Right lobe of liver (tissue), 6 donors: ENCODE measurements around the gene AXDND1. TPM values are rescaled to one million over a fixed set of nuclear protein-coding genes. Genes with fewer than 3 reads are reported as not detected.
A peak's percentile ranks its signal among the peaks of the same experiment; 100 is the strongest.

ENCODE experiments used
- ATAC-seq, 4 donors: fragments of 200-7000 bp; cut with Tn5 transposase; one replicate each; pipeline ENCODE4 v1.9.1; 2020; ENCODE audit warnings: mild to moderate bottlenecking in 4 of 4, moderate library complexity in 4 of 4
- DNase-seq, 3 donors: peaks; one replicate each; pipeline ENCODE4 v3.0.0-alpha.2; 2020
- H3K27ac ChIP-seq, 3 donors: fragments of 200-600 bp; one replicate each; pipeline ENCODE4 v1.8.0; 2022
- H3K27me3 ChIP-seq, 2 donors: fragments of 200-600 bp; one replicate each; pipeline ENCODE4 v1.8.0; 2022
- H3K36me3 ChIP-seq, 4 donors: fragments of 200-600 bp; sonication (generic) in 1 of 4; one replicate each; pipeline versions ENCODE4 v1.5.1 to v1.8.0; 2017 to 2022; ENCODE audit warnings: control low read depth in 1 of 4
- H3K4me1 ChIP-seq, 4 donors: fragments of 200-600 bp; sonication (generic) in 1 of 4; one replicate each; pipeline versions ENCODE4 v1.5.1 to v1.8.0; 2017 to 2022; ENCODE audit warnings: control low read depth in 1 of 4
- H3K4me3 ChIP-seq, 3 donors: fragments of 200-600 bp; one replicate each; pipeline ENCODE4 v1.8.0; 2022
- H3K9me3 ChIP-seq, 4 donors: fragments of 200-600 bp; sonication (generic) in 1 of 4; one replicate each; pipeline versions ENCODE4 v1.5.1 to v1.8.0; 2017 to 2022; ENCODE audit warnings: control low read depth in 1 of 4
- CTCF ChIP-seq, 4 donors: fragments of 200-600 bp in 3 of 4; fragments of 450-650 bp in 1 of 4; IDR thresholded peaks; one replicate each; pipeline versions ENCODE4 v1.5.1 to v1.8.0; 2016 to 2022; ENCODE audit warnings: antibody characterized with exemption in 4 of 4, mild to moderate bottlenecking in 2 of 4
- POLR2A ChIP-seq: fragments of 450-650 bp; IDR thresholded peaks from one replicate; pipeline ENCODE4 v1.6.1; 2017; ENCODE audit warnings: antibody characterized with exemption, mild to moderate bottlenecking
- WGBS: methylation state at CpG from one replicate; pipeline ENCODE4 v1.1.6; 2018; ENCODE audit warnings: low coverage, low lambda C conversion rate; ENCODE audit not compliant: insufficient coverage; ENCODE audit errors: missing lambda C conversion rate; 5-methylcytosine and 5-hydroxymethylcytosine counted together
- intact Hi-C, 2 donors: fragments of 100-400 bp; cut with DNase I; formaldehyde crosslinking; loops; one replicate each; pipeline versions ENCODE4 v1.11.2 to v1.14.1; 2022
- total RNA-seq, 6 experiments: library from RNA; depleted of rRNA in 2 of 6; stranded (reverse); fragments of >200 nt in 2 of 6; fragmentation: NEBNext Ultra II Directional in 3 of 6; extraction: Animal tissue kit (Norgen Biotek cat#: 25700) in 3 of 6; gene quantifications; one replicate each; pipeline versions ENCODE4 v1.1.0 to v1.2.4, GENCODE V29; 2016 to 2023
- donor health status: DM: no; HTN: yes; CAD: no.
- donor health status: DM: no; HTN: no; CAD: no.
- donor health status: DM: no; HTN: no; CAD: no.
- donor health status: DM: no; HTN: yes; CAD: no.
- donor health status: DM: no; HTN: yes; CAD: no.

The AXDND1 gene
- total RNA-seq, 6 experiments from 2014 or later = 0.09 TPM; not detected in 5

- Histone ChIP-seq H3K9me3 (no peaks in the 10 kb centered on the region), H3K27ac (no peak overlapping the region), H3K4me3 (peak overlapping the region in 1 of 3 donors; percentile 40), H3K4me1 (no peaks in the 10 kb centered on the region), H3K27me3 (peaks cover 0 to 8% of the 10 kb centered on the region in 2 donors), H3K36me3 (no peaks in the 10 kb centered on the region)
- TF ChIP-seq CTCF (IDR thresholded peaks at IDR 0.05) (peak in 3 of 4 donors; percentile 24 to 48 (median 36)), POLR2A (no peak)
- ATAC-seq (peak; percentile 56 to 85 (median 70)), DNase-seq (peak in 1 of 3 donors; percentile 35)
- whole genome bisulfite sequencing = 2% methylated on average over 18 of the region's 60 CpGs
- intact Hi-C loops = no loop called here
These were observed 220.5 kb downstream of the AXDND1 start for GRCh38 chr1:179586107-179586823.

- no peaks in the 10 kb centered on the region for H3K9me3 ChIP-seq
- ATAC-seq (no peak), DNase-seq (no peak)
- peaks cover 0 to 8% of the 10 kb centered on the region in 2 donors for H3K27me3 ChIP-seq
- no peak for TF ChIP-seq POLR2A
- 77% methylated on average over 5 of the region's 6 CpGs for WGBS
- no peaks in the 10 kb centered on the region for H3K36me3 ChIP-seq
- peaks cover 0 to 5% (median 0%) of the 10 kb centered on the region in 4 donors for H3K4me1 ChIP-seq
- intact Hi-C loops = no loop called here
- no peak overlapping the region for H3K27ac ChIP-seq
- H3K4me3 ChIP-seq = no peak overlapping the region
These were observed 221.6 kb downstream of the AXDND1 start for GRCh38 chr1:179587336-179587735.

- no peak for ATAC-seq
- no peaks in the 10 kb centered on the region for H3K9me3 ChIP-seq
- no CpG with 5 or more reads among the region's 18 CpGs for WGBS
- H3K36me3 ChIP-seq = no peaks in the 10 kb centered on the region
- no peak overlapping the region for H3K27ac ChIP-seq
- intact Hi-C loops = no loop called here
- no peak for TF ChIP-seq POLR2A
- no peak for TF ChIP-seq CTCF (IDR thresholded peaks at IDR 0.05)
- peaks cover 0 to 14% of the 10 kb centered on the region in 2 donors for H3K27me3 ChIP-seq
- DNase-seq = no peak
- no peak overlapping the region for H3K4me3 ChIP-seq
- H3K4me1 ChIP-seq = peaks cover 0 to 5% (median 0%) of the 10 kb centered on the region in 4 donors
These were observed 222.8 kb downstream of the AXDND1 start for GRCh38 chr1:179588425-179589024.

- ATAC-seq = no peak
These were observed 223.7 kb downstream of the AXDND1 start for GRCh38 chr1:179589509-179589908.

More at GRCh38 chr1:179589509-179589908, 223.7 kb downstream of the AXDND1 start:
- no peak for TF ChIP-seq POLR2A
- no peak for TF ChIP-seq CTCF (IDR thresholded peaks at IDR 0.05)
- H3K4me1 ChIP-seq = peaks cover 0 to 5% (median 0%) of the 10 kb centered on the region in 4 donors
- H3K4me3 ChIP-seq = no peak overlapping the region
- H3K9me3 ChIP-seq = no peaks in the 10 kb centered on the region
- no peak for DNase-seq
- H3K27ac ChIP-seq = no peak overlapping the region
- WGBS = 100% methylated on average over 2 of the region's 4 CpGs
- intact Hi-C loops = no loop called here
- peaks cover 0 to 14% of the 10 kb centered on the region in 2 donors for H3K27me3 ChIP-seq
- H3K36me3 ChIP-seq = no peaks in the 10 kb centered on the region
